ENCODE data around the gene C18orf63.
"Not testable (repeated sequence)": the region's sequence is repeated elsewhere in the genome, so short reads cannot be mapped to it uniquely, and the experiment has no call there.

C18orf63 gene

DNA sequence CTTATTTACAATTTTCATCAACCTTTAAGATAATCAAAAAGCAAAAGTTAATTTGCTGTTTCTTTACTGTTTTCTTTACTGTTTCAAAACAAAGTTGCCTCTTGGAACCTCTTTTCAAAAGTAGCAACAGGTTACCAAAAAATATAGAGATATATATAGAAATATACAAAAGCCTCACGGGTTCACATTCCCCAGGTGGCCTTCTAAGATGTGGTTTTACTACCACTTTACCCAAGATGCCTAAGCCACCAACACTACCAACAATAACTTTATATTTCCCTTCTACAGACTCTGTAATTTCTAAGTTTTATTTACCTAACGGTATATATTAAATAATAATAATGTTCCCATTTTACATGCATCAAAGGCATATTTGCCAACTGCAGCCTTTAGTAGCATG, 28.8 kb upstream of the C18orf63 start:
- no peak for DNase-seq

DNA sequence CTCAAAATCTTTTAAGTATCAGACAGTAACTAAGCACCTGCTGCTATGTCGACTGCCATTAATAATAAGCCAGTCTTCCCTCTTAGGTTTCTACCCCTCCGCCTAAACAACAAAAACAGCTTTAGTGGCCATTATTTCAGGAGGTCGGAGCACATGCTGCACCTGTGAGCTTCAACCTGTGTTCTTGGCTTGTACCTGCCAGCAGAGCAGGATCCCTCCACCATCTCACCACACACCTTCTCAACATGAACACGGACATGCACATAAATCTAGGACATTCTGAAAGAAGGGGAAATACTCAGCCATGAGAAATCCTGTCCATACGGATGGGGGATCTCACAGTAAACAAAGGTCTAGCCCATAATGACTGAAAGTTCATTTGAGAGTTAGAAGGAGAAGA, 27.6 kb upstream of the C18orf63 start:
- DNase-seq: no peak

DNA sequence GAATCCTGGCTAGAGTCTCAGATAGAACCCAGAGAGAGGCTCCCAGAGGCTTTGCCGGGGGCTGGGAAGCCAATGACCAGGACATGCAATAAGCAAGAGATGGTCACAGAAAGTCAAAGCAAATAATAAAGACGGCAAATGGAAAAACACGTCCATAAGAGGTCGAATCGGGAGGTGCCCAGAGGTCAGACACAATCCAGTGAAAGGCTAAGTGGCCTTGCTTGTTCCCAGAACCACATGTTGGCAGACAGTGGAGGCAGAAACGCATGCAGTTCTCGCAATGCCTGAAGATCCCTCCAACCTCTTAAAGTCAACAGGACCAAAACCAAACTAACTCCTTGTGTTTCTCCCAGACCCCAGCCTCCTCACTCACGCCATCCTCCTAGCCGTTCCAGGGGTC, 26.9 kb upstream of the C18orf63 start:
- no peak for DNase-seq

DNA sequence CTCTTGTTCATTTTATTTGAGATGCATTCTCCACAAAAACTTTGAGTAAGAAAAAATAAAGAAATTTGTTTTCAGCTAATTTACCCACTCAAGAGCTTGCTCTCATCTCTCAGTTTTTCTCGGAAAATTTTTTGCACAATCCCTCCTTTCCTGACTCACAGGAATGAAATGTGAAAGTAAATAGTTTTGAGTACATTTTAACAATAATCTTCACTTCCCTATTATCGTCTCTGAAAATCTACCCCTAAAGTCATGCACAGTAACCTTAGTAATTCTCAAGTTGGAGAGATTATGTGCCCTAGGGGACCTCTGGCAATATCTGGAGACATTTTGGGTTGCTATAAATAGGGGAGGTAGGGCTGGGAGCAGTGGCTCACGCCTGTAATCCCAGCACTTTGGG, 26.5 kb upstream of the C18orf63 start:
- DNase-seq: no peak

DNA sequence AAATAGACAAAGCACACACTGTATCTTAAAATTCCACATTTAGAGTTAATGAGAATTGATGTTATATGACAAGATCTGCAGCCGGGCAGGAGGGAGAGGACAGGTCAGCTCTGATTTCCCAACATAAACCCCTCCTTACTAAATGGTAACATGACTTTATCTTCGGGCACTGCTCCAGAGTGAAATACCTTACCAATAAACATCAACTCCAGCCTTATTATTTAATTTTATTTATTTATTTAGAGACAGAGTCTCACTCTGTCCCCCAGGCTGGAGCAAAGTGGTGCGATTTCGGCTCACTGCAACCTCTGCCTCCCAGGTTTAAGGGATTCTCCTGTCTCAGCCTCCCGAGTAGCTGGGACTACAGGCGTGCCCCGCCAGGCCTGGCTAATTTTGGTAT, 25.6 kb upstream of the C18orf63 start:
- no peak for DNase-seq

DNA sequence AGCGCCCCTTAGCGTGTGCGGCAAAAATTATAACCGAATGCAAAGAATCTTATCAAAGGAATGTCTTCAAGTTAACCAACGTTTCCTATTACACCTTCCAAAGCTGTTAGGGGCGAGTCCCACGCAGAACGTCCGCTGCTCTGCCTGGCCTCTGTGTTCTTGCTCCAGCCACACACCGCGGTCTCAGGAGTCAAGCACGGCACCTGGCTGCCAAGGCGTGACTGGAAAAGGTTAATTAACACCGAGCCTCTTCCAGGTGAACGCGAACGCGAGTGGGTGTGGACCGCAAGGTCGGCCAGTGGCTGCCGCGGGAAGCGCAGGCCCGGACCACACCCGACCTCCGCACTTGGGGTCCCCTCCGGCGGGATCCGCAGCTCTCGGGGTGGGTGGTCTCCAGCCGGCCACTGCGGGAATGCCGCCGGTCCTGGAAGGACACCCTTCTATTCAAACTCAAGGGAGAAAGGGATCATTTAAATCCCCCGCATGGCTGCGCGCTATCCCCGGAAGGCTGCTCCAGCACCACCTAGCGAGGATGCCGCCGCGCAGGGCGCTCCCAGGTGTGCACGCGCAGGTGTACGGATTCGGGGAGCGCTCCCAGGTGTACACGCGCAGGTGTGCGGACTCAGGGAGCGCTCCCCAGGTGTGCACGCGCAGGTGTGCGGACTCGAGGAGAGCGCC, 24.7 kb upstream of the C18orf63 start:
- DNase-seq: no peak

DNA sequence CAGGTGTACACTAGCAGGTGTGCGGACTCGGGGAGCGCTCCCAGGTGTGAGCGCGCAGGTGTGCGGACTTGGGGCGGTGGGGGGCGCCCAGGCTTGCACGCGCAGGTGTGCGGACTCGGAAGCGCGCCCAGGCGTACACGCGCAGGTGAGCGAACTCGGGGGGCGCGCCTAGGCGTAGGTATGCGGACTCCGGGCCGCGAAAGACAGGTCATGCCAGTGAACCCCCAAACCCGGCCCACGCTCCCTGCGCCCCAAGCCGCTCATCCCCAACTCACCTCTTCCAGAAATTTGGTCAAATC, 24.2 kb upstream of the C18orf63 start:
- no peak for DNase-seq

DNA sequence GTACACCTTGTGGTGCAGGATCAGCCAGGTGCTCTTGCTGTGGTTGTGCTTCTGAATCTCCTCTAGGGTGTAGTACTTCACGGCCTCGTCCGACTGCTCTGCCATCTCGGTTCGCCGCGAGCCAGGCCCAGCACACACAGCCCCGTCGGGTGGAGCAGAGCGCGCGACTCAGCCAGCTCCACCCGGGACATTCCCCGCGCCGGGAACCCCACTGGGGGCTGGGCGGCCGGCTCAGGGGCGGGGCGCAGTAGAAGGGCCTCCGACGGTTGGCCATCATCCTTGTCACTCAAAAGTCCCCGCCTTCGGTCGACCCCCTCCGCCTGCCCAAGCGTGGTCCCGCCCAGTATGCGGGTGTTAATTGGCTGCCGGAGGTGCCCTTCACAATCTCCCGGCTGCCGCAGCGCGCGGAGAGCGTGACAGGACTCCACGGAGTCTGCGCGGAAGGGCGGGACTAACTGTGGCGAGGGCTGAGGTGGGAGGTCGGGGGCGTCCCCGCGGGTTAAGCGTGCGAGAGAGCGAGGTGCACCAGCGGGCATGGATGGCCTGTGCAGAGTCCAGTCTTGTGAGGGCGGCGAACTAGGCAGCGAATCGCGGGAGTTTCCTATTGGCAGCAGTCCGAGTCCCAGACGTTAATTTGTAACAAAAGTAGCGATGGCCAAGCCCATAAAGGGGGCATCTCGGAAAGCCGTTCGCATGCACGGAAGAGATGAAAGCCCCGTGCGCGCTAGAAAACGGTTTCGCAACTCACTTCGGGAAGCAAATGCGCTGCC, 23.7 kb upstream of the C18orf63 start, which contains the start of gene CYB5A:
TSS of gene CYB5A (minus strand) at position 193 of the 770 bp plus-strand sequence. CDS start at position 105, 88 bp downstream.
- DNase-seq: peak; percentile 19

DNA sequence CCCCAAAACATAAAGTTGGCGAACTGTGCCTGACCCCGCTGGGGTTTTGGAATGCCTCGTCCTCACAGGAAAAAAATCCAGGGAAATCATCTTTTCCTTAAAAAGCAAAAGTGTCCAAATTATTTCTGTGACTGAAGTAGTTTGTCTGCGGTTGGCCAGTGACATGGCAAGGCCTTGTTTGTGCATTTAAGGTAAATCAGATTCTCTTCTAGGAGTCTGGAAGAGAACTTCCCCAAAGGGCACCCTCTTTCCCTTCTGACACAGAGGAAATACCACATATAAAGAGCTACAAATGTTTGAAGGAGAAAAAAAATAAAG, 23.1 kb upstream of the C18orf63 start:
- DNase-seq: no peak

DNA sequence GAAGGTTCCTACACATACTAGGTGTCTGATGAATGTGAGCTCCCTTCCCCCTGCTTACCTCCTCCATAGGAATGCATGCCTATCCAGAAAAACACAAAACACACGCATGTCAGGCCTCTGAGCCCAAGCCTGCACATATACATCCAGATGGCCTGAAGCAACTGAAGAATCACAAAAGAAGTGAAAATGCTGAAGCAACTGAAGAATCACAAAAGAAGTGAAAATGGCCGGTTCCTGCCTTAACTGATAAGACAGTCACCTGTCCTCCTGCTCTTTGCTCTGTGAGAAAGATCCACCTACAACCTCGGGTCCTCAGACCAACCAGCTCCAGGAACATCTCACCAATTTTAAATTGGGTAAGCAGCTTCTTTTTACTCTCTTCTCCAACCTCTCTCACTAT, 22.7 kb upstream of the C18orf63 start:
- DNase-seq: not testable (repeated sequence)

DNA sequence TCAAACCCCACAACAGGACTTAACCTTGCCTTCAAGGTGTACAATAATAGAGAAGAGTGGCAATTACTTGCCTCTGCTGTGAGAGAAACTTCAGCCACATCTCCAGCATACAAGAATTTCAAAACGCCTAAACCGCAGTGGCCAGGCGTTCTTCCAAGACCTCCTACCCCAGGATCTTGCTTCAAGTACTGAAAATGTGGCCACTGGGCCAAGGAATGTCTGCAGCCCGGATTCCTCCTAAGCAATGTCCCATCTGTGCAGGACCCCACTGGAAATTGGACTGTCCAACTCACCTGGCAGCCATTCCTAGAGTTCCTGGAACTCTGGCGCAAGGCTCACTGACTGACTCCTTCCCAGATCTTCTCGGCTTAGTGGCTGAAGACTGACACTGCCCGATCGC, 21.1 kb upstream of the C18orf63 start:
- DNase-seq: no peak

DNA sequence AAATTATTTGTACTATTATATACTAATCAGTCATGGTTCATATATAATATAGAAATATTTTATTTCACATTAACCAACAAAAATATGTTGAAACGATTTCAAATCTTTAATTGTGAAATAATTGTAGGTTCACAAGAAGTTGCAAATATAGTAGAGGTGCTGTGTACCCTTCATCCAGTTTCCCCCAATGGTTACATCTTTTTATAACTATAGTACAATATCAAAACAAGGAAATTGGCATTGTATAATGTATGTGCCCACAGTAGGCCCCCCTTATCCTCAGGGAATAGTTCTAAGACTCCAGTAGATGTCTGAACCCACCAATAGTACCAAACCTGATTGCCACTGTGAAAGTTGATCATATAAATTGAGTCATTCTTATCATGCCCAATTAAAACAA, 16.5 kb upstream of the C18orf63 start:
- no peak for DNase-seq

DNA sequence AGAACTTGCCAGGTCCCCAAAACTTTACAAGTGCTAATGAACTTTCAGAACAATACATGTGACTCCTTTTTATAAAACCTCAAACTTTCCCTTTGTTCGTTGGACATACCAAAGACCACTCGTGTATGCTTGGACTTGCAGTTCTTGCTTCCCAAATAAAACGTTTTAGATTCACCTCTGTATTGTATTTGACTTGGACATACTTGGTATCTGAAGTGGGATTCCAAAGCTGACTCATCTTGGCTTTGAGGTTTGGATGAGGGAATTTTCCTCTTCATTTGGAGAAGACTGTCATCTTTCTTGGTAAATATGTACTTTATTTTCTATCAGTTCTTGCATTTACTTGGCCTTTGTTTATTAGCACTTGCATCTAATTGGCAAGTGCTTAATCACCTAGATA, 15.9 kb upstream of the C18orf63 start:
- DNase-seq: no peak

DNA sequence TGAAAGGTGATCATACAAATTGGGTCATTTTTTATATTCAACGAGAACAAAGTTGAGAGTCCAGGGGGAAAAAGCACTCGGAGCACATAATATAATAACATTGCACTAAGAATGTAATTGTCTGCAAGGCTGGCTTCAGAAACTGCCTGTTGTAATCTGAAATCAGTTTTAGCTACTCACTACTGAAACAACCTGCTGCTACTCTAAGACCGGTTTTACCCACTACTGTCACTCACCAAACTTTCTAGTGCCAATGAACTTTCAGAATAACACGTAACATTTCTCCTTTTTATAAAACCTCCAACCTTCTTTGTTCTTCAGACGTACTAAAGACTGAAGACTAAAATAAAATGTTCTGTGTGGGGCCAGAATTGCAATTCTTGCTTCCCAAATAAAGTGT, 12.3 kb upstream of the C18orf63 start:
- DNase-seq: no peak

DNA sequence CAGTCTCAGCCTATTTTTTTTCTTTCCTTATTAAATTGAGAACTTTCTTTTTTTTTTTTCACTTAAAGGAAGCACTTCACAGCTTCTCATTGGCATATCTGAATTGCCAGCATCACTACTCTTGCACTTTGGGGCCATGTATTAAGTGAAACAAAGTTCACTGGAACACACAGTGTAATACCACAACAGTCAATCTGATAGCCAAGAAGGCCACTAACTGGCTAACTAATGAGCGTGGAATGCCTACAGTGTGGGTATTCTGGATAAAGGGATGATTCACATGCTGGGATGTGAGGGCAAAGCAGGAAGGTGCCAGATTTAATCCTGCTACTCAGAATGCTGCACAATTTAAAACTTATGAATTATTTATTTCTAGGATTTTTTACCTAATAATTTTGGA, 11.7 kb upstream of the C18orf63 start:
- no peak for DNase-seq

DNA sequence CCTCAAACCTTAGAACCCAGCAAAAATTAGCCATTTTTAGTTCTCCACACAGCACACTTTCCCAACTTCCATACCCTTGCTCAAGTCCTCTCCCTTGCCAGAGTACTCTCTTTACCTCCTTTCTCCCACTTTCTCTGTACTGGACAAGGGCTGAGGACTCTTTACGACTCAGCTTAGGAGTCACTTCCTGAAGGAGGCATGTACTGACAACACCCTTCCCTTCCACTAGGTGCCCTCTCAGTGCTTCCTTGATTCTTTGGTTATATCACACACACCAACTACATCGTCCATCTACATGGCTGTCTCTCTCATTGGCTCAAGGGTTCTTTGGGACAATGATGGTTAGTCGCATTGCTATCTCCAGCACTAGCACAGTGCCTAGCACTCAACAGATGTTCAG, 5.2 kb upstream of the C18orf63 start:
- DNase-seq: no peak

DNA sequence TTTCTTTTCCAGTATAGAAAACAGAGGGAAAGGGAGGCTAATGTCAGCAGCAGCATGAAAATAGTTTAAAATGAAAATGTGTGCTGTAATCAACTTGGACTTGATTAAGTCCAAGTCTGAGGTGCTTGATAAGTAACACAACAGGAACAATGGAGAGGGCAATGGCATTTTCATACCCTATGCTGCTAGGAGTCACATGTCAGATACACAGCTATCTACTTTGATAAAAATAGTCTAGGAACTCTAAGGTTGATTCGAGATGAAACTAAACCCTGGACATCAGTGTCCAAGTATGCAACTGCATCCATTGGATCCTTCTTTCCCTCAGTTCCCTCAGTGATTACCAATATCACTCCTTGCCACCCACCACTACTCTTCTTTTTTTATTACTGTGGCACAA, 4.6 kb upstream of the C18orf63 start:
- no peak for DNase-seq

DNA sequence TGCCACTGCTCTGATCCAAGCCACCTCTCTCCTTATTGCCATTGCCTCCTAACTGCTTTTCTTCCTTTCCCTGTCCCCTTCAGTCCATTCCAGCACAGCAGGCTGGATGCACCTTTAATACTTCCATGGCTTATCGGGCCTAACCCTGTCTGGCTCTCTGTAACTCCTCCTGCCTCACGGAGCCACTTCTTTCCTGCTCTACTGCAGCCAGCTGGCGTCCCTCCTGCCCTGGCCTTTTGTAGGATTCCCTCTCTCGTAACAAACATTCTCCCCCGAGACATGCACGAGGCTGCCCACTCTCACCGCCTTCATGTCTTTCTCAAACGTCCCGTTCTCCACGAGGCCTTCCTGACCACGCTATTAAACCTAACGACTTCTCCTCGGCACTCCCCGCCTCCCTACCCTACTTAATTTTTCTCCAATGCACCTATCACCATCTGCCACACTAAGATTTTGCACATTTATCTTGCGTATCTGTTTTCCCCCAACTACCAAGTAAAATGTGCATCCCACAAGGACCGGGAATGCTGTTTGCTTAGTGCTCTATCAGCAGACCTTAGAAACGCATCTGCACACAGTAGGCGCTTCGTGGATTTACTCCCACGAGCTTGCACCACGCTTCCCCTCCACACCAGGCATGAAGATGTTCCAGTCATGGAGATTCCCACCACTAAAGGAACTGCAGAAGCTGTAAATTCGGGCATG, 728 bp upstream of the C18orf63 start:
- DNase-seq: no peak

DNA sequence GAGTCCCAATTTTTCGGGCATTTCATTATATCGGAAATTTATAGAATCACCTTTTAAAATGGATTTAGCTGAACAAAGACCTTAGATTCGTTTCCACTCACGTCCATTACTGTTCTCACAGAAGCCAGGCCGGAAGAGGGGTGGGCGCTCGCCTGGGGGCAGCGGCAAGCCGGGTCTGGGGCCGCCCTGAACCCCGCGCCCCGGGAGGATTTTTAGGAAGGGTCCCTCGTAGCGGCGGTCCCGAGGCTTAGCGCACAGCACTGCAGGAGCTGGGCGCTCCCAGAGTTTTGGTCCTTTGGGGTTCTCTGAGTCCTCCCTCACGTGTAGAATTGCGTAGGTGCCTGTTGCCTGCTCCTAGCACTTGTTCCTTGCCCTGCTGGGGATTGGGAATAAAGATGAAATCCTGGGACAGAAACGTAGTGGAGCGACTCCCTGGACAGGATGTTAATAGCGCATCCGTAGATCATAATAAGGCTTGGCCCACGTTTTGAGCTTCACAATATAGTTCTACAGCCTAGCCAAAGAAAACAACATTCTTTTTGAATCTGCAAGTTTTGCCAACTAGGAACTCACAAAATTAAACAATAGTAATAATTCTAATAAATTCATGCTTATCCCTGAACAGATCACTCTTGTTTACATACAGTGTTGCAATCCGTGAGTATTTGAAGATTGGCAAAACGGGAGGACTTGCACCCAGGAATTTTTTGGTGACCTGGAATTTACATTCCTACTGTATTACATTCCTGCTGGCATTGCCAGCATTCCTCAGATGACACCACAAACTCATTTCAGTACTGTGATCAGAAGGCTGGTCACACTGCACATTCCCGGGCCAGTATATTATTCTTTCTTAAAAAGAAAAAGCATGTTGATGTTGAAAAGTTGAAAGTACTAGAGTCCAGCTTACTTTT, 875 bp downstream of the C18orf63 start:
- DNase-seq: no peak

DNA sequence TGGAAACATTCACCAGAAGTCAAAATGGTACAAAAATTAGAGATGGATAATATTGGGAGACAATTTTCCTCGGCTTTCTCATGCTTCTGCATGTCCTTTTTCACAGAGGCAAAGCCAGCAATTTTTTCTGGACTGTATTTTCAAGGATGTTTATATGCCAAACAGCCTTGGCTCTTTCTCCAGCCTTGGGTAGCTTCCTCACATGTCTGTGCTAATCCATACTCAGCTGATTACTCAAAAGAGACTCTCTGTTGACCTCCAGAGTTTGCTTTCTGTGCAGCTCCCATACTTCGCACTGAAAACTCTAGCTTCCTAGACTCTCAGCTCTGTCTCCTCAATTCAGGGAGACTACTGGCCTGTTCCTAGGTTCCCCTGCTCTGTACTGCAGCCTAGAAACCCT, 10.6 kb downstream of the C18orf63 start:
- DNase-seq: no peak

DNA sequence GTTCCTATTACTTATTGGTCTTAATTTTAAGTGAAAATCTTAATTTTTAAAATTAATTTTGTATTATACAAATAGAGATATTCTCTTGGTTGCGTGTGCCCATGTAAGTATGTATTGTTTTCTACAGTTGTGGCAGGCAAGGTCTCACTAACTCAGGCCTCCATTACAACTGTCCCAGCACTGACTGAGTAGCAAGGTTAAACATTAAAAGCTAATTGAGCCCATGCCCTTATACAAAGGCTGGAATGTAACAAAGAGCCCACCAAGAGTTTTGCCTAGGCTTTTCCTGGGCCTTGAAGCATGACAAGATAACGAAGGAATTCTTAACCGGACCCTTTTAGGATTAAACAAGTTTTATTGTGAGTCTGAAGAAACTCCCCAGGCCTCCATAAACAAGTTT, 11.2 kb downstream of the C18orf63 start:
- not testable (repeated sequence) for DNase-seq

DNA sequence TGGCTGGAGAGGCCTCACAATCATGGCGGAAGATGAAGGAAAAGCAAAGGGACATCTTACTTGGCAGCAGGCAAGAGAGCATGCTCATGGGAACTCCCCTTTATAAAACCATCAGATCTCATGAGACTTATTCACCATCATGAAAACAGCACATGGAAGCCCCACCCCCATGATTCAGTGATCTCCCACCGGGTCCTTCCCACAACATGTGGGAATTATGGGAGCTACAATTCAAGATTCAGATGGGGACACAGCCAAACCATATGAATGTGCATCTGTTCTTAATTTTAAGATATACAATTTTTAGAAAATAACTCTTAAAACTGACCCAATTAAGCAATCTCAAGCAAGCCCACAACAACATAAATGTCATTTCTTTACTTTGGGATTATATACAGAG, 12.6 kb downstream of the C18orf63 start:
- no peak for DNase-seq

DNA sequence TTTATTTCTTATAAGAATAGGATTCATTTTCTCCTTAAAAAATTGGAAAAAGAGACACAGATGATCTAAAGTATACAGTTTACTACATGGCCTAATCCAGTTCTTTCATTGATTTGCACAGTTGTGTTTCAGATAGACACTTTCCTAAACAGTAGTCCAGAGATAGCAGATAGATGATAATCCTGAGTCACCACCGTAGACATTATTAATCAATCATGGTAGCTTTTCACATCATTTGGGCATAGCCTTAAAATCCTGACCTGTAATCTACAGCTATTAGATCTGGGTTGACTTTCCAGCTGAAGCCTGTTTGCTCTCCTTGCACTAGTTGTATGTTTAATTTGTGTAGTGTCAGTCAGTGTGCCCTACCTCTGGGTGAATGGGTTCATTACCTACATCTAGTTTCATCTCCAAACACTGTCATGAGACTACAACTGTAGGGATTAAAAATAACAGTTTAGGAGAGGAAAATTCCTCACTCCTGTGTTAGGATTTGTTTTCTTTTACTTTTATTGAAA, 14.1 kb downstream of the C18orf63 start:
- DNase-seq: no peak
